ENCODE data around the gene NCAPG2. TPM values are rescaled to one million over a fixed set of nuclear protein-coding genes. Genes with fewer than 3 reads are reported as not detected.
A peak's percentile ranks its signal among the peaks of the same experiment; 100 is the strongest.

NCAPG2 gene
- total and polyA plus RNA-seq, 10 of the 15 experiments (the other 5 are each of a cell fraction or from before 2014, with no cell fraction given) = 11.2 to 78.2 (median 49.2) TPM

DNA sequence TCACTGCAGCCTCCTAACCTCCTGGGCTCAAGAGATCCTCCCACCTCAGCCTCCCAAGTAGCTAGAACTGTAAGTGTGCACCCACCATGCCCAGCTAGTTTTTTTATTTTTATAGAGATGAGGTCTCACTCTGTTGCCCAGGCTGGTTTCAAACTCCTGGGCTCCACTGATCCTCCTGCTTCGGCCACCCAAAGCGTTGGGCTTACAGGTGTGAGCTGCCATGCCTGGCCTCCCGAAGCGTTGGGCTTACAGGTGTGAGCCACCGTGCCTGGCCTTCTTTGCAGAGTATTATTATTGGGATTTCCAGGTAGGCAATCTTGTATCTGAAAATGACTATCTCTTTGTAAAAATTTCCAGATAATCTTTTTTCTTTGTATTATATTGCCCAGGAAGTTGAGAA, 23.1 kb upstream of the NCAPG2 start (continued):
- TF ChIP-seq, protein P1, sequence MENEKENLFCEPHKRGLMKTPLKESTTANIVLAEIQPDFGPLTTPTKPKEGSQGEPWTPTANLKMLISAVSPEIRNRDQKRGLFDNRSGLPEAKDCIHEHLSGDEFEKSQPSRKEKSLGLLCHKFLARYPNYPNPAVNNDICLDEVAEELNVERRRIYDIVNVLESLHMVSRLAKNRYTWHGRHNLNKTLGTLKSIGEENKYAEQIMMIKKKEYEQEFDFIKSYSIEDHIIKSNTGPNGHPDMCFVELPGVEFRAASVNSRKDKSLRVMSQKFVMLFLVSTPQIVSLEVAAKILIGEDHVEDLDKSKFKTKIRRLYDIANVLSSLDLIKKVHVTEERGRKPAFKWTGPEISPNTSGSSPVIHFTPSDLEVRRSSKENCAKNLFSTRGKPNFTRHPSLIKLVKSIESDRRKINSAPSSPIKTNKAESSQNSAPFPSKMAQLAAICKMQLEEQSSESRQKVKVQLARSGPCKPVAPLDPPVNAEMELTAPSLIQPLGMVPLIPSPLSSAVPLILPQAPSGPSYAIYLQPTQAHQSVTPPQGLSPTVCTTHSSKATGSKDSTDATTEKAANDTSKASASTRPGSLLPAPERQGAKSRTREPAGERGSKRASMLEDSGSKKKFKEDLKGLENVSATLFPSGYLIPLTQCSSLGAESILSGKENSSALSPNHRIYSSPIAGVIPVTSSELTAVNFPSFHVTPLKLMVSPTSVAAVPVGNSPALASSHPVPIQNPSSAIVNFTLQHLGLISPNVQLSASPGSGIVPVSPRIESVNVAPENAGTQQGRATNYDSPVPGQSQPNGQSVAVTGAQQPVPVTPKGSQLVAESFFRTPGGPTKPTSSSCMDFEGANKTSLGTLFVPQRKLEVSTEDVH (IDR thresholded peaks at IDR 0.05; ENCODE audit: low read depth, partially characterized antibody) = no peak
- TF ChIP-seq RELA (IDR thresholded peaks at IDR 0.05; ENCODE audit: borderline replicate concordance, partially characterized antibody) = no peak
- no peak for TF ChIP-seq PAX8 (IDR thresholded peaks at IDR 0.05)

DNA sequence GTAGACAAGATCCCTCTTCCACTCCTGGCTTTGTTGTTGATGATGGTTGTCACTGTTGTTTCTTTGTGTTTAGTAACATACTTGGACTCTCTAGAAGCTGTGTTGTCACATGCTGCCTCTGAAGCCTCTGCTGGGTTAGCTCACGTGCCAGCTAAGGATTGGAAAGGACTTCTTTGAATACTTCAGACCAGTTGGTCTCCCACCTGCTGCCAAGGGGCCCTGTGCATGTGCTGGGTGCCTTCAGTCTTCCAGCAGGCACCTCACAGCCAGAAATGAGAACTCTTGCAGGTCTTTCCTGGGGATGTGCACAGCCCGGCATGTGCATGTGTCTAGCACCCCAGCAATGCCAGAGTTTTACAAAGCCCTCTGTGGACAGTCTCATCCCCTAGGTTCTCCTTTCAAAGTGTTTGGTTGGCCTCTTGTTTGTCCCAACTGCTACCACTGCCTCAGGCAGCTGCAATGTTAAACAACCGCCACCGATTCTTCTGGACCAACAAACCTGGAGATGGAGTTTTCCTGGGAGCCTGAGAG, 21.7 kb upstream of the NCAPG2 start:
- CTCF ChIA-PET = interaction anchor here (0.7 kb wide), 1 partner anchor 251 kb away, joined by 3 read pairs; no protein-coding TSS in a partner anchor
- RAD21 ChIA-PET (ENCODE audit: unreplicated experiment) = no interaction called here
- ATAC-seq = no peak; the same call in 2 of the 3 replicates
- TF ChIP-seq MTA3 (IDR thresholded peaks at IDR 0.05; ENCODE audit: borderline replicate concordance, low read length) = no peak
- no peak for TF ChIP-seq NFXL1 (IDR thresholded peaks at IDR 0.05; ENCODE audit: borderline replicate concordance)
- TF ChIP-seq BHLHE40 (IDR thresholded peaks at IDR 0.05; ENCODE audit: borderline replicate concordance in 1 of 2, low read depth in 2 of 2, low read length in 1 of 2) = 0 out of 4 replicates have a peak, but pooled peaks of 1 of the 2 experiments have one; percentile 7
- no peak for TF ChIP-seq RELA (IDR thresholded peaks at IDR 0.05; ENCODE audit: borderline replicate concordance, partially characterized antibody)
- no peak for TF ChIP-seq RFX5 (IDR thresholded peaks at IDR 0.05; ENCODE audit: low read depth, low read length)
- TF ChIP-seq EZH2 (IDR thresholded peaks at IDR 0.05; ENCODE audit: borderline replicate concordance, control insufficient read depth, low read depth, low read length) = no peak
- no peak for TF ChIP-seq CBX3 (IDR thresholded peaks at IDR 0.05; ENCODE audit: borderline replicate concordance, low read depth)
- Histone ChIP-seq H3K4me3 (no peak overlapping the region), H3K4me1 (ENCODE audit: control insufficient read depth, insufficient read depth, low read length) (no peaks in the 10 kb centered on the region), H2AFZ (ENCODE audit: control insufficient read depth, low read depth, low read length) (no peak overlapping the region), H3K9me3 (replicated peaks; ENCODE audit: control insufficient read depth, insufficient read depth, low read length) (no peaks in the 10 kb centered on the region), H3K79me2 (ENCODE audit: control insufficient read depth, insufficient read depth, low read length) (no peaks in the 10 kb centered on the region), H4K20me1 (ENCODE audit: control insufficient read depth, insufficient read depth) (no peaks in the 10 kb centered on the region), H3K4me2 (ENCODE audit: control insufficient read depth, insufficient read depth) (no peak overlapping the region), H3K27ac (ENCODE audit: control insufficient read depth, insufficient read depth) (no peak overlapping the region), H3K27me3 (replicated peaks in 1 of 2; ENCODE audit: control insufficient read depth in 2 of 2, insufficient read depth in 2 of 2, low read length in 1 of 2) (no peaks in the 10 kb centered on the region), H3K36me3 (ENCODE audit: control insufficient read depth in 2 of 2, insufficient read depth in 2 of 2, low read length in 1 of 2) (no peaks in the 10 kb centered on the region), H3K9ac (ENCODE audit: control insufficient read depth, insufficient read depth, low read length) (no peak overlapping the region)
- BruUV-seq (replicated peaks) = no TSS peak
- intact Hi-C loops (cut with micrococcal nuclease; ENCODE audit: unreplicated experiment) (no loop called here), in situ Hi-C loops (cut with MboI) (no loop called here)
- POLR2A ChIA-PET = interaction anchor here (0.5 to 0.7 kb wide), 2 partner anchors 140 to 398 kb away, joined by 4 read pairs; no protein-coding TSS in a partner anchor
- SMC1A ChIA-PET (ENCODE audit: uncharacterized antibody, unreplicated experiment) = interaction anchor here (0.7 kb wide), 1 partner anchor 99 kb away, joined by 4 read pairs; no protein-coding TSS in a partner anchor
- WGBS (ENCODE audit: insufficient coverage, insufficient replicate concordance, low lambda C conversion rate, missing lambda C conversion rate) = 71% methylated on average over 4 of the region's 4 CpGs
- no peak for DNase-seq (ENCODE audit: low read depth, low spot score)
- no peak for FAIRE-seq
